CD4-positive, alpha-beta T cell (primary cell): ENCODE measurements around the gene FRMD6. TPM values are rescaled to one million over a fixed set of nuclear protein-coding genes. Genes with fewer than 3 reads are reported as not detected.

Experiments used
- ATAC-seq: fragments of 200-7000 bp; cut with Tn5 transposase; one replicate; pipeline ENCODE4 v1.10.0; 2022; ENCODE audit warnings: mild to moderate bottlenecking; ENCODE audit not compliant: poor library complexity
- CTCF ChIA-PET: fragments of 350-600 bp; sonication (Branson Sonifier 250); formaldehyde crosslinking; loops from one replicate; lab custom pipeline; 2021; ENCODE audit warnings: antibody characterized with exemption, inconsistent platforms; lab: Charles Lee
- POLR2A ChIA-PET: fragments of 350-600 bp; sonication (Branson Sonifier 250); formaldehyde crosslinking; loops from one replicate; lab custom pipeline; 2021; ENCODE audit warnings: antibody characterized with exemption, inconsistent platforms; lab: Charles Lee
- DNase-seq, 14 experiments: peaks; one replicate each; pipeline ENCODE4 v3.0.0-alpha.2; 2013 to 2020; ENCODE audit warnings: mixed read lengths in 2 of 14
- H3K27ac ChIP-seq, 2 donors: one replicate each; pipeline versions ENCODE4 v1.5.1 to v1.7.0; 2013; ENCODE audit warnings: low read length in 2 of 2, low read depth in 1 of 2, mild to moderate bottlenecking in 1 of 2
- H3K27me3 ChIP-seq, 2 experiments: 1 replicate in 1 of 2; 2 replicates in 1 of 2; pipeline versions ENCODE4 v1.6.1 to v1.7.0; 2013; ENCODE audit warnings: low read length in 2 of 2, control low read depth in 1 of 2, mild to moderate bottlenecking in 1 of 2, moderate library complexity in 1 of 2; ENCODE audit not compliant: insufficient read depth in 2 of 2, control insufficient read depth in 1 of 2
- H3K36me3 ChIP-seq: one replicate; pipeline ENCODE4 v1.6.1; 2013; ENCODE audit warnings: low read length, control low read depth; ENCODE audit not compliant: insufficient read depth
- H3K4me1 ChIP-seq: one replicate; pipeline ENCODE4 v1.6.1; 2013; ENCODE audit warnings: low read length, control low read depth; ENCODE audit not compliant: insufficient read depth
- H3K4me3 ChIP-seq: one replicate; pipeline ENCODE4 v1.5.1; 2013; ENCODE audit warnings: mild to moderate bottlenecking, low read length, moderate library complexity
- H3K9me3 ChIP-seq, 2 experiments: 1 replicate in 1 of 2; 2 replicates in 1 of 2; pipeline versions ENCODE4 v1.6.1 to v1.7.0; 2013; ENCODE audit warnings: low read length in 2 of 2, mild to moderate bottlenecking in 2 of 2, control low read depth in 1 of 2, moderate library complexity in 1 of 2; ENCODE audit not compliant: control insufficient read depth in 1 of 2, insufficient read depth in 1 of 2
- H3K27ac Mint-ChIP-seq: one replicate; pipeline ENCODE4 v1.8.0; 2020; ENCODE audit warnings: mixed read lengths
- H3K27me3 Mint-ChIP-seq: one replicate; pipeline ENCODE4 v1.8.0; 2021; ENCODE audit warnings: mixed read lengths
- H3K36me3 Mint-ChIP-seq: one replicate; pipeline ENCODE4 v1.8.0; 2021; ENCODE audit warnings: low read depth, mixed read lengths
- H3K4me1 Mint-ChIP-seq: one replicate; pipeline ENCODE4 v1.8.0; 2021; ENCODE audit warnings: low read depth, mixed read lengths
- H3K4me3 Mint-ChIP-seq: one replicate; pipeline ENCODE4 v1.8.0; 2020; ENCODE audit warnings: mild to moderate bottlenecking, mixed read lengths
- H3K9me3 Mint-ChIP-seq: one replicate; pipeline ENCODE4 v1.8.0; 2020; ENCODE audit warnings: mixed read lengths
- CTCF ChIP-seq: fragments of 200-600 bp; IDR thresholded peaks from one replicate; pipeline ENCODE4 v1.8.0; 2022; ENCODE audit warnings: antibody characterized with exemption, mild to moderate bottlenecking
- intact Hi-C, 2 experiments: fragments of 100-400 bp; cut with DNase I in 1 of 2; cut with micrococcal nuclease in 1 of 2; formaldehyde crosslinking; loops; one replicate each; pipeline versions ENCODE4 v1.15.1 to v1.9.0; 2023 to 2025; cut with DNase I, micrococcal nuclease
- total RNA-seq, 174 experiments: library from RNA in 2 of 174; stranded (reverse) in 2 of 174; gene quantifications; one replicate each; pipeline ENCODE4 v1.2.3 and lab custom pipeline; 2021 to 2026

FRMD6 gene
- total RNA-seq, 2 experiments from 2014 or later = 1.4 to 1.5 TPM

GRCh38 chr14:51616256-51616655 is 35.5 kb upstream of the FRMD6 start:
- no peaks in the 10 kb centered on the region for H3K36me3 ChIP-seq
- TF ChIP-seq CTCF = no peak
- intact Hi-C loops = no loop called here
- ChIA-PET CTCF (no interaction called here), POLR2A (no interaction called here)
- Mint-ChIP-seq H3K4me3 (no peak overlapping the region), H3K27ac (no peak overlapping the region), H3K4me1 (no peaks in the 10 kb centered on the region), H3K36me3 (no peaks in the 10 kb centered on the region), H3K9me3 (no peaks in the 10 kb centered on the region), H3K27me3 (peaks cover 4% of the 10 kb centered on the region)
- no peaks in the 10 kb centered on the region for H3K4me1 ChIP-seq
- ATAC-seq (no peak), DNase-seq (no peak)
- H3K27ac ChIP-seq = no peak overlapping the region
- H3K4me3 ChIP-seq = no peak overlapping the region
- no peaks in the 10 kb centered on the region for H3K9me3 ChIP-seq
- no peaks in the 10 kb centered on the region for H3K27me3 ChIP-seq

GRCh38 chr14:51616724-51617409 is 34.8 kb upstream of the FRMD6 start:
- TF ChIP-seq CTCF = no peak
- Histone ChIP-seq H3K4me1 (no peaks in the 10 kb centered on the region), H3K27ac (no peak overlapping the region), H3K36me3 (no peaks in the 10 kb centered on the region), H3K4me3 (no peak overlapping the region), H3K27me3 (no peaks in the 10 kb centered on the region), H3K9me3 (no peaks in the 10 kb centered on the region)
- Mint-ChIP-seq H3K36me3 (no peaks in the 10 kb centered on the region), H3K27me3 (peaks cover 4% of the 10 kb centered on the region), H3K9me3 (no peaks in the 10 kb centered on the region), H3K4me1 (no peaks in the 10 kb centered on the region), H3K27ac (no peak overlapping the region), H3K4me3 (no peak overlapping the region)
- ChIA-PET POLR2A (no interaction called here), CTCF (no interaction called here)
- ATAC-seq = no peak
- DNase-seq = no peak
- intact Hi-C loops = no loop called here

- Histone ChIP-seq H3K36me3 (no peaks in the 10 kb centered on the region), H3K27me3 (no peaks in the 10 kb centered on the region), H3K27ac (no peak overlapping the region), H3K4me3 (no peak overlapping the region), H3K9me3 (no peaks in the 10 kb centered on the region), H3K4me1 (no peaks in the 10 kb centered on the region)
- Mint-ChIP-seq H3K27ac (no peak overlapping the region), H3K4me3 (no peak overlapping the region), H3K36me3 (no peaks in the 10 kb centered on the region), H3K4me1 (no peaks in the 10 kb centered on the region), H3K9me3 (no peaks in the 10 kb centered on the region), H3K27me3 (peaks cover 9% of the 10 kb centered on the region)
- ChIA-PET POLR2A (no interaction called here), CTCF (no interaction called here)
- ATAC-seq = no peak
- intact Hi-C loops = no loop called here
- DNase-seq = no peak
- no peak for TF ChIP-seq CTCF
Measured at GRCh38 chr14:51619561-51619960, 32.1 kb upstream of the FRMD6 start.
